Measurements from ENCODE around the gene HEBP2.

HEBP2 gene

GRCh38 chr6:138397128-138398122, 6.6 kb upstream of the HEBP2 start:
- DNase-seq: no peak

- DNase-seq: no peak
These were observed 3.7 kb upstream of the HEBP2 start for GRCh38 chr6:138400326-138400725.

- no peak for DNase-seq
These were observed 1.8 kb upstream of the HEBP2 start for GRCh38 chr6:138401960-138402837.

- no peak for DNase-seq
These were observed 1.2 kb upstream of the HEBP2 start for GRCh38 chr6:138402838-138403187.

GRCh38 chr6:138403324-138403800, 661 bp upstream of the HEBP2 start:
- DNase-seq: no peak

GRCh38 chr6:138404666-138405337, 779 bp downstream of the HEBP2 start:
- peak; percentile 28 for DNase-seq

- DNase-seq: no peak
These were observed 1.9 kb downstream of the HEBP2 start for GRCh38 chr6:138405816-138406413.

- no peak for DNase-seq
These were observed 2.4 kb downstream of the HEBP2 start for GRCh38 chr6:138406443-138406842.

GRCh38 chr6:138410048-138410735, 6.2 kb downstream of the HEBP2 start:
- no peak for DNase-seq

GRCh38 chr6:138410972-138411880, 7.2 kb downstream of the HEBP2 start:
- no peak for DNase-seq

GRCh38 chr6:138415125-138415524, 11.1 kb downstream of the HEBP2 start:
- DNase-seq: no peak

- DNase-seq: no peak
These were observed 12.2 kb downstream of the HEBP2 start for GRCh38 chr6:138416206-138416605.

- DNase-seq: no peak
These were observed 13.6 kb downstream of the HEBP2 start for GRCh38 chr6:138417493-138418117.

- no peak for DNase-seq
These were observed 14.2 kb downstream of the HEBP2 start for GRCh38 chr6:138418118-138418742.

GRCh38 chr6:138419766-138420165, 15.7 kb downstream of the HEBP2 start:
- no peak for DNase-seq

- no peak for DNase-seq
These were observed 16.3 kb downstream of the HEBP2 start for GRCh38 chr6:138420356-138420755.

- no peak for DNase-seq
These were observed 17.1 kb downstream of the HEBP2 start for GRCh38 chr6:138421089-138421488.

- DNase-seq: no peak
These were observed 17.6 kb downstream of the HEBP2 start for GRCh38 chr6:138421608-138422007.

- DNase-seq: no peak
These were observed 18.8 kb downstream of the HEBP2 start for GRCh38 chr6:138422861-138423260.
